Stimulated activated CD8-positive, alpha-beta memory T cell treated with anti-CD3 and anti-CD28 coated beads, Interleukin-4, amount 100 ng/mL, for 4 hours (primary cell): ENCODE results near the gene LCN9.
"Not testable (repeated sequence)": the region's sequence is repeated elsewhere in the genome, so short reads cannot be mapped to it uniquely, and the experiment has no call there.

ENCODE experiments used
- DNase-seq, 2 donors: peaks; one replicate each; pipeline ENCODE4 v3.0.0-alpha.2; 2020; ENCODE audit warnings: low read depth in 2 of 2, low spot score in 1 of 2

LCN9 gene

GRCh38 chr9:135662758-135663450 is at the start of gene LCN9:
Gene LCN9, plus strand, starts transcription at chr9:135663309. Its CDS starts 13 bp downstream, at chr9:135663322.
- no peak for DNase-seq

GRCh38 chr9:135613946-135614805 is 48.9 kb upstream of the LCN9 start:
- no peak for DNase-seq

GRCh38 chr9:135614821-135615665 is 48.1 kb upstream of the LCN9 start:
- no peak for DNase-seq

GRCh38 chr9:135615666-135616618 is 47.2 kb upstream of the LCN9 start:
- DNase-seq: no peak

- no peak for DNase-seq
Measured at GRCh38 chr9:135616619-135617537, 46.2 kb upstream of the LCN9 start.

DNA sequence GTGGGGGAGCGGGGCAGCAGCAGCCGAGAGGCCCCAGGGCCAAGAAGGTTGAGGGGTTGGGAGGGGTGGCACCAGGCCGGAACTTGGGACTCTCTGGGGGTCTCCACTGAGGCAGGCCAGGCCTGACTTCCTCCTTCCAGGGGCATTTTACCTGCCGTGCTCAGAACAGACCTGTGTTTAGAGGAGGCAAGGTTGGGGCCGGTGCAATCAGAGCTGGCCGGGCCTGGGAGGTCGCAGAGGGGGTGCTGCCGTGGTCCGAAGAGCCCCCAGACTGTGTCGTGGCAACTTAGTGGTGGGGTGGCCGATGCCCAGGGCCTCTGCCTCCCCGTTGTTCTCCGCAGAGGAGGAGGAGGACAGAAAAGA is 45.6 kb upstream of the LCN9 start:
- no peak for DNase-seq

DNA sequence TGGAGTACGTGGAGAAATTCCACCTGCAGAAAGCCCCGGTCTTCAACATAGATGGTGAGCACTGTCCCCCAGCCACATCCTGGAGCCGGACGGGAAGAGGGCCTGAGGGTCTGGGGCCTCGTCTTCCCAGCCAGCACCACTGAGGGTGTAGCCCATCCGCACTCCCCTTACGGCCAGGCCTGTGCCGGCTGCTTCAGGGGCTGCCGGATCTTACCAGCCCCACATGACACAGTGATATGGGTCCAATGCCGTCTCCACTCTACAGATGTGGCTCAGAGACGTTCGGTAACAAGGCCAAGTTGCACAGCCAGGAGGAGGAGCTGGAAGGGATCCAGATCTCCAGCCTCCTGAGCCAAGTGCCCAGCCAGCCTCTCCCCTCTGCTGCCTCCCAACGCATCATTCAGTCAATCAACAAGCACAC is 45.1 kb upstream of the LCN9 start:
- DNase-seq: no peak

DNA sequence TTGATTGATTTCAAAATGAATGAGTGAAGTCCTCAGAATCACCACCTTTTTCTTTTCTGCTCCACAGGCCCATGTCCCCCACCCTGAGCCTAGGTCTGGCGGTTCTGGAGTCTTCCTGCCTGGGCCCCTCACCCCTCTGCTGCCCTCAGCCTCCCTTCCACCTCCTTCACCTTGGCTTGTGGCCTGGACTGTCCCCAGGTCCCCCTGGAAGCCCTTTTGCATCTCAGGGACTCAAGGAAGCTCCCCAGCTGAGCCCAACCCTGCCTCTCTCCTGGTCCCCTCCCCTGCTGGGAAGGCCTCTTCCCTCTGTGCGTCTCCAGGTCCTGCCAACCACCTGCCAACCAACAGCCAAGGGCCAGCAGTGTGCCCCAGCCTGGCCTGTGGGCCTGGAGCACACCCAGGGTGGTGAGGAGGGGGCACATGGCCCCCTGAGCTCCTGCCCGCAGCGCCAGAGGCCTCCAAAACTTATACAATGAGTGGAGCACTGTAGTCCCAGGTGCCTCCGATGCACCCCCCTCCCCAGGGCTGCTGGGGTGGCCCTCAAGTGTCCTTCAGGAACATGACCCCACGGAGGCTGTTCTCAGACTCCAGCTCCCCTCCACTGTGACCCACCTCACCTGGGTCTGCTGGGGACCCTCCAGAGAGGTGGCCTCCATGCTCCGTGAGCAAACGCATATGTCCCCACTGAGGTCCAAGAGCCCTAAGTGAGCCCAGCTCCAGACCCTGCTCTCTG is 44.1 kb upstream of the LCN9 start:
- DNase-seq: no peak

DNA sequence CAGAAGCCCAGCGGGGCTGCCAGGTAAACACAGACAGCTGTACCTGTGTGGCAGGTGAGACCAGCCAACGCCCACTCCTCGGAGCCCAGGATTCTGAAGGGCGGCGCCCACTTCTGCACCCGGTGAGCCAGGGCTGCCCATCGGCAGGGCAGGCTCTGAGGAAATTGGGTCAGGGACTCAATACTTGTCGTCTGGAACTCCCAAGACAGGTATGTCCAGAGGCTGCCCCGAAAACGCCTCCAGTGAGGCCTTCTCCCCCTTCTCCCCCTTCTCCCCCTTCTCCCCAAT is 43.6 kb upstream of the LCN9 start:
- no peak for DNase-seq

DNA sequence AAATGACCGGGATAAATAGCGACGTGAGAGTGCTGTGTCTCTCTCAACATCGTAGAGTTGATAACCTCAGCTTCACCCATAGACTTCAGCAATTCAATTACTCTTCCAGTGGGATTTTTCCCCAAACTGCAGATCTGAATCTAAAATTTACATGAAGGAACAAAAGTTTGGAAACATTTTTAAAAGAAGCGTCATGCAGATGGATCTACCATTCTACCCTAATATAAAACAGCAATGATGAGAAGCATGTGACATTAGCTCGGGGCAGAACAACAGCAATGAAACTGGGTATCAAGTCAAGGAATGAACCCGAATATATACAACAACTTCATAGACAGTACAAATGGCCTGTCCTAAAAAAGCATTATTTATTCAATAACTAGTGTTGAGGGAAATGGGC is 42.6 kb upstream of the LCN9 start:
- DNase-seq: no peak

DNA sequence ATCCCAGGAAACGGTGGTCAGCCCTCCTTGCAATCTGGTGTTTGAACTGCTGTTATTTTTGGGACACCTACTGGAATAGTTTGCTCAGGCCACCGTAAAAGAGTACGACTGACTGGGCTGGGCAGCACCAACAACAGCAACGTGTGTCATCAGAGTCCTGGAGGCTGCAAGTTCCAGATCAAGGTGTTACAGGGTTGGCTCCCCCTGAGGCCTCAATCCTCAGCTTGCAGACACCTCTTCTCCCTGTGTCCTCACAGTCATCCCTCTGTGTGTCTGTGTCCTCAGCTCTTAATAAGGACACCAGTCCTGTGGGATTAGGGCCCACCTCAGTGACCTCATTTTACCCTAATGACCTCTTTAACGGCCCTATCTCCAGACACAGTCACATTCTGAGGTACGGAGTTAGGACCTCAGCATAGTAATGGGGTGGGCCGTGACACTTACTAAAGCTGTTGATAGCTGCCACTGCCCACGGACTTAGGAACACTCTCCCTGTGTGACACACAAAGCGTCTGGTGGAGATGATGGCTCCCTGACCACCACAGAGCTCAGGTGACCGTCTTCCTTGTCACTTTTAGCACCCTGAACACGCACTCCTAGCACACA is 40.6 kb upstream of the LCN9 start:
- DNase-seq: no peak

GRCh38 chr9:135624282-135624681 is 38.8 kb upstream of the LCN9 start:
- DNase-seq: no peak

- DNase-seq: no peak
Measured at GRCh38 chr9:135632841-135633240, 30.3 kb upstream of the LCN9 start.

GRCh38 chr9:135636930-135637530 is 26.1 kb upstream of the LCN9 start:
- not testable (repeated sequence) for DNase-seq

GRCh38 chr9:135639196-135639595 is 23.9 kb upstream of the LCN9 start, which contains the start of gene GLT6D1:
Gene GLT6D1, minus strand, starts transcription at chr9:135639540. Its CDS starts 353 bp downstream, at chr9:135639187.
- DNase-seq: no peak

DNA sequence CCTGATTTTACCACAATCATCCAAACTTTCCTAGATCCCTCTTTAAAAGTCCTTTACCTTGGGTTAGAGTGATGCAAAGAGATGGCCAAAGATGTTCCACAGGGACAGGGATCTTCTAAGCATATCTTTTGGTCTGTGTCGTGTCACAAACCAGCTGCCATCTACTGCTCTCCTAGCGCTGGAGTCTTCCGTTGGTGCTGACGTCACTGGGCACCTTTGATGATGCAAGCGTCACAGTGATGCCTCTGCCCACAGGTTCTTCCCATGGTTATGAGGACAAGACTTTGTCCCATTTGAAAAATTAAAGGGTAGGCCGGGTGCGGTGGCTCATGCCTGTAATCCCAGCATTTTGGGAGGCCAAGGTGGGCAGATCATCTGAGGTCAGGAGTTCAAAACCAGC is 22.1 kb upstream of the LCN9 start:
- no peak for DNase-seq

- DNase-seq: no peak
Measured at GRCh38 chr9:135641745-135642144, 21.4 kb upstream of the LCN9 start.

DNA sequence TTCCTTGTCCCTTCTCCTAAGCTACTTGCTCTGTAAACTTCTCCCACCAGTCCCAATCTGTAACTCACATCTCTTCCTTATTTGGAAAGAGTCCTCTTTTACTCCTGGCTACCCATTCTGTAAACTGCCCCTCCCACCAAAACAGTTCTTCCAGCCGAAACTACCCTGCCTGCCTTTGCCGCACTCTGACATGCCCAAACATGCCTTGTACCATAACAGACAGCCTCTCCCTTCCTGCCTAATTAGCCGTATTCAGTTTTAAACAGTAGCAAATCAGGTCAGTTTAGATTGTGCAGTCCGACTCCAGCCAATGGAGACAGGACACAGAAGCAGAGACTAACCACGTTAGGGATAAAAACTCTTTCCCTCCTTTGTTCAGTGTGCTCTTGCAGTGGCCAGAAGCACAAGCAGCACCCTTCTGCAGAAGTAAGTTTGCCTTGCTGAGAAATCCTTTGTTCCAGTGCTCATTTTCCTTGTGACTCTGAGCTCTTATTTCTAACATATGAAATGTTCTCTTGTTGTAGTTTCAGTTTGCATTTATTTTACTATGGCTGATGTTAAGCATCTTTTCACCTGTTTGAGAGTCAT is 18.4 kb upstream of the LCN9 start:
- DNase-seq: no peak
